Tibial nerve (tissue), 4 donors: ENCODE measurements around the gene DMXL1. TPM values are rescaled to one million over a fixed set of nuclear protein-coding genes. Genes with fewer than 3 reads are reported as not detected.

Source experiments
- DNase-seq, 2 donors: peaks; one replicate each; pipeline ENCODE4 v3.0.0-alpha.2; 2019; ENCODE audit warnings: low spot score in 2 of 2
- H3K27ac ChIP-seq, 4 donors: fragments of 200-600 bp; sonication (generic) in 3 of 4; one replicate each; pipeline ENCODE4 v1.5.1; 2017 to 2019; ENCODE audit warnings: mild to moderate bottlenecking in 1 of 4
- H3K27me3 ChIP-seq, 2 donors: fragments of 200-600 bp; sonication (generic) in 1 of 2; one replicate each; pipeline versions ENCODE4 v1.5.1 to v1.6.0; 2017 to 2019
- H3K36me3 ChIP-seq, 3 donors: fragments of 200-600 bp; sonication (generic); one replicate each; pipeline ENCODE4 v1.5.1; 2018 to 2019
- H3K4me1 ChIP-seq, 4 donors: fragments of 200-600 bp; sonication (generic) in 3 of 4; one replicate each; pipeline ENCODE4 v1.5.1; 2017 to 2019
- H3K4me3 ChIP-seq, 4 donors: fragments of 200-600 bp; sonication (generic) in 3 of 4; one replicate each; pipeline ENCODE4 v1.5.1; 2017 to 2019; ENCODE audit warnings: mild to moderate bottlenecking in 1 of 4, moderate library complexity in 1 of 4
- H3K9me3 ChIP-seq, 4 donors: fragments of 200-600 bp; sonication (generic) in 3 of 4; one replicate each; pipeline ENCODE4 v1.5.1; 2017 to 2019
- EP300 ChIP-seq, 2 donors: sonication (generic); formaldehyde crosslinking; IDR thresholded peaks; one replicate each; pipeline ENCODE4 v1.6.1; 2017; ENCODE audit warnings: antibody characterized with exemption in 2 of 2, mild to moderate bottlenecking in 1 of 2
- POLR2A ChIP-seq, 2 donors: fragments of 450-650 bp; IDR thresholded peaks; one replicate each; pipeline ENCODE4 v1.6.1; 2017; ENCODE audit warnings: antibody characterized with exemption in 2 of 2, mild to moderate bottlenecking in 2 of 2, moderate library complexity in 2 of 2
- WGBS, 2 donors: methylation state at CpG; one replicate each; pipeline ENCODE4 v1.1.5; 2018; 5-methylcytosine and 5-hydroxymethylcytosine counted together
- total RNA-seq, 4 donors: library from RNA; depleted of rRNA; stranded (reverse); fragments of >200 nt; gene quantifications; one replicate each; pipeline ENCODE4 v1.1.0, GENCODE V29; 2016
- TF ChIP-seq, protein P1 (sequence below), 5 experiments: fragments of 200-600 bp in 3 of 5; fragments of 450-650 bp in 2 of 5; sonication (generic) in 3 of 5; IDR thresholded peaks; one replicate each; pipeline ENCODE4 v1.5.1; 2016 to 2019; ENCODE audit warnings: antibody characterized with exemption in 5 of 5, mild to moderate bottlenecking in 3 of 5, moderate library complexity in 2 of 5

DMXL1 gene
- total RNA-seq, 4 donors from 2014 or later: 59.1 to 101 (median 76.1) TPM

DNA sequence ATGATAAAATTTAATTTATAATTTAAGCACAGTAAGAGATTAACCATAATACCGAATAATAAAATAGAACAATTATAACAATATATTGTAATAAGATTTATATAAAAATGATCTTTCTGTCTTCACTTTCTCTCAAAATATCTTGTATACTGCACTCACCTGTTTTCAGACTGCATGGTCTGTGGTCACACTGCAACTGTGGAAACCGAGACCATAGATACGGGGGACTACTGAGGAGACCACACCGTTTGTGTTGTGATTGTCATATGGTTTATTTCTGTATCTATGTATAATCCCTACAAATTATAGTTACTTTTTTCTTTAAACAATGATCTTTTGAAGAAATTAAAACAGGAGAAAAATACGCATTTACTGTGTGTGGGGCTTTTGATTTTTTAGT is 206.1 kb downstream of the DMXL1 start:
- 90 to 94% methylated on average over 5 of the region's 5 CpGs for WGBS, 2 donors
- no peak for TF ChIP-seq POLR2A (IDR thresholded peaks at IDR 0.05)
- TF ChIP-seq, protein P1, sequence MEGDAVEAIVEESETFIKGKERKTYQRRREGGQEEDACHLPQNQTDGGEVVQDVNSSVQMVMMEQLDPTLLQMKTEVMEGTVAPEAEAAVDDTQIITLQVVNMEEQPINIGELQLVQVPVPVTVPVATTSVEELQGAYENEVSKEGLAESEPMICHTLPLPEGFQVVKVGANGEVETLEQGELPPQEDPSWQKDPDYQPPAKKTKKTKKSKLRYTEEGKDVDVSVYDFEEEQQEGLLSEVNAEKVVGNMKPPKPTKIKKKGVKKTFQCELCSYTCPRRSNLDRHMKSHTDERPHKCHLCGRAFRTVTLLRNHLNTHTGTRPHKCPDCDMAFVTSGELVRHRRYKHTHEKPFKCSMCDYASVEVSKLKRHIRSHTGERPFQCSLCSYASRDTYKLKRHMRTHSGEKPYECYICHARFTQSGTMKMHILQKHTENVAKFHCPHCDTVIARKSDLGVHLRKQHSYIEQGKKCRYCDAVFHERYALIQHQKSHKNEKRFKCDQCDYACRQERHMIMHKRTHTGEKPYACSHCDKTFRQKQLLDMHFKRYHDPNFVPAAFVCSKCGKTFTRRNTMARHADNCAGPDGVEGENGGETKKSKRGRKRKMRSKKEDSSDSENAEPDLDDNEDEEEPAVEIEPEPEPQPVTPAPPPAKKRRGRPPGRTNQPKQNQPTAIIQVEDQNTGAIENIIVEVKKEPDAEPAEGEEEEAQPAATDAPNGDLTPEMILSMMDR (IDR thresholded peaks at IDR 0.05): no peak
- no peak for TF ChIP-seq EP300 (IDR thresholded peaks at IDR 0.05)
- Histone ChIP-seq H3K4me1 (peaks cover 0 to 13% (median 9%) of the 10 kb centered on the region in 4 donors), H3K36me3 (no peaks in the 10 kb centered on the region), H3K9me3 (no peaks in the 10 kb centered on the region), H3K4me3 (no peak overlapping the region), H3K27me3 (no peaks in the 10 kb centered on the region), H3K27ac (no peak overlapping the region)
- no peak for DNase-seq

DNA sequence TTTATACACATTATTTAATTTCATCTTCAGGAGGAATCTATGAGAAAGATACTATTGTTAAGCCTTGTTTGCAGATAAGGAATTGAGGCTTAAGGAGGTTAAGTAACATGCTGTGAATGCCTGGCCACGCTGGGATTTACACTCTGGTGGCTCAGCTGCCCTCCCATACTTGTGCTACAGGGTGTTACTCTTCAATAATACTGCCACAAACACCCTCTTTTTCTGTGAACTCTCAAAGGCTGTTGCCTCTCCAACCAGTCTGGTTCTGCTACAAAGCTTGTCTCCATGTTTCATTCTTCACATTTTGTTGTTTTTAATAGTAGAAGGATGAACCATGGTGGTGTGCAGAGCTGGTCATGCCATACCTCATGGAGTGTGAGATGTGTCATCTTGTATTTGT is 208.2 kb downstream of the DMXL1 start:
- DNase-seq: no peak
- Histone ChIP-seq H3K27ac (no peak overlapping the region), H3K4me3 (no peak overlapping the region), H3K27me3 (no peaks in the 10 kb centered on the region), H3K9me3 (no peaks in the 10 kb centered on the region), H3K4me1 (peaks cover 0 to 7% (median 4%) of the 10 kb centered on the region in 4 donors), H3K36me3 (no peaks in the 10 kb centered on the region)
- TF ChIP-seq POLR2A (IDR thresholded peaks at IDR 0.05): no peak
- TF ChIP-seq EP300 (IDR thresholded peaks at IDR 0.05): no peak
- TF ChIP-seq, protein P1 (IDR thresholded peaks at IDR 0.05): no peak
- 69 to 88% methylated on average over 1 of the region's 1 CpG for WGBS, 2 donors

DNA sequence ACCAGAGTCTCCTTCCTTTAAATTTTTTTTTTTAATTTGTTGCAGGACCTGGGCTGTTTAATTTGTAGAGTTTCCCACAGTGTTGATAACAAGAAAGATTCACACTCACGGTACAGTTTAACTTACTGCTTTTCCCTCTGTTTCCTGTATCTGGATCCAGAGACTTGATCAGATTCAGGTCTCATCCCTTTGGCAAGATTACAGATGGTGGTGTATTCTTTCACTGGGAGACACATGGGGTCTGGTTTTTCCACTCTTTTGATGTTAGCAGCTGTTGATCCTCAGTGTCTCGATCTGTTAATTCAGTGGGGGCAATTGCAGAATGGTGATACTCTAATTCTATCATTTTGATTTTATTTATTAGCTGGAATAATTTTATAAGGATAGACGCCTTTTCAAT is 209.5 kb downstream of the DMXL1 start:
- Histone ChIP-seq H3K9me3 (no peaks in the 10 kb centered on the region), H3K27me3 (no peaks in the 10 kb centered on the region), H3K36me3 (no peaks in the 10 kb centered on the region), H3K4me1 (no peaks in the 10 kb centered on the region), H3K27ac (no peak overlapping the region), H3K4me3 (no peak overlapping the region)
- WGBS, 2 donors: 72 to 76% methylated on average over 3 of the region's 3 CpGs
- no peak for DNase-seq
- TF ChIP-seq POLR2A (IDR thresholded peaks at IDR 0.05): no peak
- TF ChIP-seq, protein P1 (IDR thresholded peaks at IDR 0.05): no peak
- no peak for TF ChIP-seq EP300 (IDR thresholded peaks at IDR 0.05)

DNA sequence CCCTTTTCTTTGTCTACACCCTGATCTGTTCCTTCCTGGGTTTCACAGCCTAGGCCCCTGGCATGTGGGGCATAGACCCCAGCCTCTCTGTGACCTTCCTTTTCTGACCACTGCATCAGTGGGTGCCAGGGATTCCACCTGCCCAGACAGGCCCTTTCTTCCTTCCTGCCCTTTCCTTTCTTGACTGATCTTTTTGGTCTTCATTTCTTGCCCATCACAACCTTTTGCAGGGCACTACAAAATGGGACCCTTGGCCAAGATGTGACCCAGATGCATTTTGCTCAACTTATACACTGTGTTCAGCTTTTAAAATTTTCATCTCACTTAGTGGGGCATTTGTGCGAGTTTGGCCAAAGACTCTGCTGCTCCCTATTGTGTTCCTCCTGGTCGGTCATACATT is 211.7 kb downstream of the DMXL1 start:
- Histone ChIP-seq H3K27me3 (no peaks in the 10 kb centered on the region), H3K4me3 (no peak overlapping the region), H3K4me1 (no peaks in the 10 kb centered on the region), H3K36me3 (no peaks in the 10 kb centered on the region), H3K9me3 (no peaks in the 10 kb centered on the region), H3K27ac (no peak overlapping the region)
- no peak for DNase-seq
- TF ChIP-seq POLR2A (IDR thresholded peaks at IDR 0.05) (no peak), EP300 (IDR thresholded peaks at IDR 0.05) (no peak)
- TF ChIP-seq, protein P1 (IDR thresholded peaks at IDR 0.05): no peak
- 95 to 100% methylated on average over 2 of the region's 2 CpGs for WGBS, 2 donors

DNA sequence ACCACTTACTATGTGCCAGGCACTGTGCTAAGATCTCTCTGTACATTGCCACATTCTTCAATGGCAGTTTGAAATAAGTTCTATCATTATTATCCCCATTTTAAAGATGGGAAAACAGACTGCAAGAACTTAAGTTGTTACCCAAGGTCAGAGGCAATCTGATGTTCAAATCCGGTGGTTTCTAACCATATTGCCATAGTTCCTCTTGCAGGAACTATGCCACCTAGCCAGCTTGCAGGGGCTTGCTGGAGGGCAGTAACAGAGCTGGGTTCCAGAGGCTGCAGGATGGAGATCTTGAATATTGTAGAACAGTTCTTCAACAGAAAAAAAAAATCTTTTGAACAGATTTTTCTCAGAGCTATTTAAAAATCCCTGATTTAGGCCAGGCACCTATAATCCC is 213.1 kb downstream of the DMXL1 start:
- no peaks in the 10 kb centered on the region for H3K9me3 ChIP-seq
- DNase-seq: no peak
- H3K4me1 ChIP-seq: peaks cover 0 to 7% (median 0%) of the 10 kb centered on the region in 4 donors
- H3K27me3 ChIP-seq: no peaks in the 10 kb centered on the region
- WGBS, 2 donors: 75 to 88% methylated on average over 1 of the region's 1 CpG
- H3K4me3 ChIP-seq: no peak overlapping the region
- H3K36me3 ChIP-seq: no peaks in the 10 kb centered on the region
- TF ChIP-seq, protein P1 (IDR thresholded peaks at IDR 0.05): no peak
- TF ChIP-seq POLR2A (IDR thresholded peaks at IDR 0.05) (no peak), EP300 (IDR thresholded peaks at IDR 0.05) (no peak)
- H3K27ac ChIP-seq: no peak overlapping the region
